Loucy (cell line): ENCODE data around the gene RAB44.

Experiments used
- H2AFZ ChIP-seq: fragments of 200-600 bp; sonication (generic); 2 replicates; pipeline ENCODE4 v1.6.0; 2016; ENCODE audit warnings: antibody characterized with exemption, mild to moderate bottlenecking, low read length, moderate library complexity
- H3F3A ChIP-seq: fragments of 200-600 bp; 2 replicates; pipeline ENCODE4 v1.6.0; 2016; ENCODE audit warnings: antibody characterized with exemption, low read depth, mild to moderate bottlenecking
- H3K27me3 ChIP-seq: fragments of 200-600 bp; sonication (generic); 2 replicates; pipeline ENCODE4 v1.6.1; 2014; ENCODE audit warnings: low read length, mild to moderate bottlenecking; ENCODE audit not compliant: insufficient read depth, poor library complexity, severe bottlenecking
- H3K36me3 ChIP-seq: fragments of 200-600 bp; sonication (generic); 2 replicates; pipeline ENCODE4 v1.6.1; 2016; ENCODE audit warnings: low read length; ENCODE audit not compliant: insufficient read depth
- H3K4me1 ChIP-seq: fragments of 200-600 bp; sonication (generic); 2 replicates; pipeline ENCODE4 v1.5.1; 2014; ENCODE audit warnings: low read length, mild to moderate bottlenecking; ENCODE audit not compliant: insufficient read depth, poor library complexity, severe bottlenecking
- H3K4me2 ChIP-seq: fragments of 200-600 bp; sonication (generic); 2 replicates; pipeline ENCODE4 v1.6.0; 2014; ENCODE audit warnings: antibody characterized with exemption, low read length, low read depth, mild to moderate bottlenecking; ENCODE audit not compliant: poor library complexity, severe bottlenecking
- H3K4me3 ChIP-seq: fragments of 200-600 bp; sonication (generic); 2 replicates; pipeline ENCODE4 v1.5.1; 2014; ENCODE audit warnings: low read length, mild to moderate bottlenecking, mixed read lengths; ENCODE audit not compliant: poor library complexity, severe bottlenecking
- H3K79me2 ChIP-seq: fragments of 200-600 bp; sonication (generic); 2 replicates; pipeline ENCODE4 v1.6.1; 2014; ENCODE audit warnings: low read length; ENCODE audit not compliant: insufficient read depth
- H3K9ac ChIP-seq: fragments of 200-600 bp; sonication (generic); 2 replicates; pipeline ENCODE4 v1.6.0; 2014; ENCODE audit warnings: mild to moderate bottlenecking, low read depth, low read length, moderate library complexity; ENCODE audit not compliant: poor library complexity, severe bottlenecking
- H3K9me2 ChIP-seq: fragments of 200-600 bp; sonication (generic); replicated peaks from 2 replicates; pipeline ENCODE4 v1.6.1; 2016; ENCODE audit warnings: low read depth, low read length, mixed read lengths
- H3K9me3 ChIP-seq: fragments of 200-600 bp; sonication (generic); 2 replicates; pipeline ENCODE4 v1.6.1; 2014; ENCODE audit warnings: mild to moderate bottlenecking, antibody characterized with exemption, low read length, low read depth; ENCODE audit not compliant: insufficient read depth
- H4K20me1 ChIP-seq: fragments of 200-600 bp; sonication (generic); 2 replicates; pipeline ENCODE4 v1.6.0; 2014; ENCODE audit warnings: antibody characterized with exemption, low read length, mild to moderate bottlenecking; ENCODE audit not compliant: insufficient read depth, poor library complexity, severe bottlenecking
- EZH2phosphoT487 ChIP-seq: fragments of 200-600 bp; IDR thresholded peaks from 2 replicates; pipeline ENCODE4 v1.6.1; 2018; ENCODE audit warnings: antibody characterized with exemption, mild to moderate bottlenecking, moderate library complexity, borderline replicate concordance
- TF ChIP-seq, protein P1 (sequence below): fragments of 200-600 bp; sonication (generic); conservative IDR thresholded peaks from 2 replicates; pipeline ENCODE4 v1.5.1; 2014; ENCODE audit warnings: mild to moderate bottlenecking, antibody characterized with exemption, low read length

The RAB44 gene

DNA sequence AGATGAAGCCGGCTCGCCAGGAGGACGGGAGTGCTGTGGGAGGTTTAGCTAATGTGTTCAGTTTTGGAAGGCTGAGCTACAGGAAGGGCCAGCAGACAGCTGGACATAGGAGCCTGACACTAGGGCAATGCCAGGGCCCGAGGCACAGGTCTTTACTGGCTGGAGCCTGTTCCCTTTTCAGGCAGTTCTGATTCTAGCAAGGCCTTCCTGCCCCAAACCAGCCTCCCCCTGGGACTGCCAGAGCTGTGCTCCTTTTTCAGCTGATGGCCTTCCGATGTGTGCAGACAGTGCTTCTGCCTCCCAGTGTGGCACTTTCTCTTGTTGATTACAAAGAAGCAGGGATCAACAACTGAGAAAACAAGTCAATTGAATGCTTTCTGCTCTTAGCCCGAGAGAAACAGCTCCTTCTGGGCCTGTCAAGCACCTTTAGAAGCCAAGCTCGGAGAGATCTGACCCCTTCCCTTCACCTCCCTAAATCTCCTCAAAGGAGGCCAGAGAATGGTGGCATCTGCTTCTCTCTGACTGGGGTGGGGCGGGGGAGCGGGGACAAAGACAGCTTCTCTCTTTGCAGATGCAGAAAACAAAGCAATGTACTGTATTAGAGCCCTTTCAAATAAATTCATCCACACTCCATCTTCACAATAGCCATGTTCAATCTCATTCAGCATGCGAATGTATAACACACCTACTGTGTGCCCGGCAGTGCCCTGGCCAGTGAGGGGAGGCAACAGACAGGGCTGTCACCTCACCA is 63.2 kb downstream of the RAB44 start:
- no peaks in the 10 kb centered on the region for H3K27me3 ChIP-seq
- H3F3A ChIP-seq = no peaks in the 10 kb centered on the region
- no peak overlapping the region for H3K4me3 ChIP-seq
- no peak overlapping the region for H3K4me2 ChIP-seq
- no peak overlapping the region for H3K9ac ChIP-seq
- no peaks in the 10 kb centered on the region for H4K20me1 ChIP-seq
- peaks cover 5% of the 10 kb centered on the region for H3K4me1 ChIP-seq
- H3K36me3 ChIP-seq = no peaks in the 10 kb centered on the region
- no peak for TF ChIP-seq EZH2phosphoT487
- TF ChIP-seq, protein P1, sequence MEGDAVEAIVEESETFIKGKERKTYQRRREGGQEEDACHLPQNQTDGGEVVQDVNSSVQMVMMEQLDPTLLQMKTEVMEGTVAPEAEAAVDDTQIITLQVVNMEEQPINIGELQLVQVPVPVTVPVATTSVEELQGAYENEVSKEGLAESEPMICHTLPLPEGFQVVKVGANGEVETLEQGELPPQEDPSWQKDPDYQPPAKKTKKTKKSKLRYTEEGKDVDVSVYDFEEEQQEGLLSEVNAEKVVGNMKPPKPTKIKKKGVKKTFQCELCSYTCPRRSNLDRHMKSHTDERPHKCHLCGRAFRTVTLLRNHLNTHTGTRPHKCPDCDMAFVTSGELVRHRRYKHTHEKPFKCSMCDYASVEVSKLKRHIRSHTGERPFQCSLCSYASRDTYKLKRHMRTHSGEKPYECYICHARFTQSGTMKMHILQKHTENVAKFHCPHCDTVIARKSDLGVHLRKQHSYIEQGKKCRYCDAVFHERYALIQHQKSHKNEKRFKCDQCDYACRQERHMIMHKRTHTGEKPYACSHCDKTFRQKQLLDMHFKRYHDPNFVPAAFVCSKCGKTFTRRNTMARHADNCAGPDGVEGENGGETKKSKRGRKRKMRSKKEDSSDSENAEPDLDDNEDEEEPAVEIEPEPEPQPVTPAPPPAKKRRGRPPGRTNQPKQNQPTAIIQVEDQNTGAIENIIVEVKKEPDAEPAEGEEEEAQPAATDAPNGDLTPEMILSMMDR = no peak
- H3K9me2 ChIP-seq = no peaks in the 10 kb centered on the region
- H2AFZ ChIP-seq = no peak overlapping the region
- no peaks in the 10 kb centered on the region for H3K9me3 ChIP-seq
- no peaks in the 10 kb centered on the region for H3K79me2 ChIP-seq

DNA sequence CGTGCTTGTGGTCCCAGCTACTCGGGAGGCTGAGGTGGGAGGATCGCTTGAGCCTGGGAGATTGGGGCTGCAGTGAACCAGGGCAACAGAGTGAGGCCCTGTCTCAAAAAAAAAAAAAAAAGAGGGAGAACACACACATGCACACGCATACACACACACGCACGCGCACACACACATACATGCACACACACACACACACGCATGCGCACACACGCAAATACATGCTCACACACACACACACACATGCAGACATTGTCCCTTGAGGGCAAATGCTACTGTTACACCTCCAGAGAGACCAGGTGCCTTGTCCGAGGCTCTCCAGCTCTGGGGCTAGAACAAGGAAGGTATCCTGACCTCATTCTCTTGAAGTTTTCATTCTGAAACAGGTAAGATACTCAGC is 64.5 kb downstream of the RAB44 start:
- Histone ChIP-seq H3K27me3 (no peaks in the 10 kb centered on the region), H3K9me3 (no peaks in the 10 kb centered on the region), H3K9me2 (no peaks in the 10 kb centered on the region), H3K4me1 (peaks cover 6% of the 10 kb centered on the region), H3K4me3 (no peak overlapping the region), H3K4me2 (no peak overlapping the region), H3K79me2 (no peaks in the 10 kb centered on the region), H3K36me3 (no peaks in the 10 kb centered on the region), H4K20me1 (no peaks in the 10 kb centered on the region), H3F3A (no peaks in the 10 kb centered on the region), H2AFZ (no peak overlapping the region), H3K9ac (no peak overlapping the region)
- TF ChIP-seq, protein P1 = no peak
- no peak for TF ChIP-seq EZH2phosphoT487

DNA sequence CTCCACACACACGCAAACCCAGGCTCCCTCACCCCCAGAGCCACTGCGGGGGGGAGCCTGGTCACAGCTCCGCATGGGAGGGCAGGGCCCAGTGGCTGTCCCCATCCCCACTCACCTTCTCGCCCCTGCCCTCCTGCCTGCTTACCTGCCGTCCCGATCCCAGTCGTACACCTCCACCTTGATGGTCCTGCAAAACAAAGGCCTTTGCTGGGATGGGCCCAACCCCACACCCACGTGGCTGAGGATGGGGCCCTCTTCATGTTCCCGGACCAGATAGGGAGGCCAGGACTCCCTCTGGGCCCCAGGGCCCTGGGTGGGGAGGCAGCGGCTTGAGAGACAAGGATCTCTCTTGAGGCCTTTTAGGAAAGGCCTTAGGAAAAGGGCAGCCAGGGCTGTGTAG is 67.6 kb downstream of the RAB44 start:
- TF ChIP-seq, protein P1 = no peak
- TF ChIP-seq EZH2phosphoT487 = no peak
- Histone ChIP-seq H4K20me1 (no peaks in the 10 kb centered on the region), H3K79me2 (no peaks in the 10 kb centered on the region), H3K4me2 (no peak overlapping the region), H2AFZ (no peak overlapping the region), H3K9me2 (no peaks in the 10 kb centered on the region), H3K4me1 (peaks cover 9% of the 10 kb centered on the region), H3F3A (no peaks in the 10 kb centered on the region), H3K9me3 (no peaks in the 10 kb centered on the region), H3K27me3 (no peaks in the 10 kb centered on the region), H3K4me3 (no peak overlapping the region), H3K36me3 (no peaks in the 10 kb centered on the region), H3K9ac (no peak overlapping the region)
